ENCODE data around the gene HK1.
"Not testable (repeated sequence)": the region's sequence is repeated elsewhere in the genome, so short reads cannot be mapped to it uniquely, and the experiment has no call there.

Gene HK1

GRCh38 chr10:69426376-69426727 lies 148.1 kb downstream of the HK1 start:
- no peak for DNase-seq

DNA sequence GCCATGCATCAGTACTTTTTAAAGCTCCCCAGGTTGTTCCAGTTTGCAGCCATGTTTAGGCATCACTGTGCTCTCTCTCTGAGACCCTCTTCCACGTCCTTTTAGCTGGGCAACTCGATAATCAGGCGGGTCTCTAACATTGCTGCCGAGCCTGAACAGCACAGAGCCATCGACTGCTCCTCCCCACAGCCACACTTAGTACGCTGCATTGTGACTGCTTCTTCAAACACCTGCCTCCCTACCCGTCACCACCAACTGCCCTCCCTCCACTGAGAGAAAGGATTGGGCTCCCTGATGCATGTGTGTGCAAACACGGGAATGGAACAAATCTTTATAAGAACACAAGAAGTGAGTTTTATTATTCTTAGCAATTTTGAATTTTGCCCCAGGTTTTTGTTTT lies 149.9 kb downstream of the HK1 start:
- no peak for DNase-seq

DNA sequence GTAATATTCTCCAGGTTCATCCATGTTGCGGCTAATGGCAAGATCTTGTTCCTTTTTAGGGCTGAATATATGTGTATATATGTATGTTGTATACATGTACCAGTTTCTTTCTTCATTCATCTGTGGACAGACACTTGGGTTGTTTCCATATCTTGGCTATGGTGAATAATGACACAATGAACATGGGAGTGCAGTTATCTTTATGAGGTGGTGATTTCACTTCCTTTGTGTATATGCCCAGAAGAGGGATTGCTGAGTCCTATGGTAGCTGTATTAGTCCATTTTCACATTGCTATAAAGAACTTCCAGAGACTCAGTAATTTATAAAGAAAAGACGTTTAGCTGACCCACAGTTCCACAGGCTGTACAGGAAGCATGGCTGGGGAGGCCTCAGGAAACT lies 155.9 kb downstream of the HK1 start:
- no peak for DNase-seq

DNA sequence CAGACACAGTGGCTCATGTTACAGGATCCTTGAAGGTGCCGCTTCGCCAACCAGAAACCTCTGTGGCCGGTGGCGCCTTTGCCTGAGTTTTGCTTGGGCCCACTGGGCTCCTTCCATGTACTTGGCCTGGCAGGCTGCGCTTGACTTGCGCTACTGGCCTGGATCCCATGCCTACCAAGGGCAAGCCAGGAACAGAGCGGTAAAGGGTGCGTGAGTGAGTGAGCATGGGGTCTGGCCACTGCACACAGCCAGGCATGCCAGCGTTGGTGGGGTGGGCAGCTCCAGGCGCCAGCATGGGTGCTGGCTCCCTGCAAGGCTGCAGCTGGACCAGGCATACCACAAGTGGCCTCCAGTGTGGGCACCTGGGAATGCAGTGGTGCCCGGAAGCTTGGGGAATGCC lies 156.6 kb downstream of the HK1 start:
- no peak for DNase-seq

- no peak for DNase-seq
Measured at GRCh38 chr10:69435966-69436520, 157.7 kb downstream of the HK1 start.

- no peak for DNase-seq
Measured at GRCh38 chr10:69437321-69438259, 159.3 kb downstream of the HK1 start.

GRCh38 chr10:69438536-69439349 lies 160.4 kb downstream of the HK1 start:
- DNase-seq, result no peak

GRCh38 chr10:69439350-69439739 lies 161.0 kb downstream of the HK1 start:
- no peak for DNase-seq

- DNase-seq, result no peak
Measured at GRCh38 chr10:69439813-69440506, 161.7 kb downstream of the HK1 start.

GRCh38 chr10:69443354-69443753 lies 165.1 kb downstream of the HK1 start:
- DNase-seq, result no peak

- DNase-seq, result no peak
Measured at GRCh38 chr10:69445041-69445440, 166.7 kb downstream of the HK1 start.

- DNase-seq, result no peak
Measured at GRCh38 chr10:69446229-69446628, 167.9 kb downstream of the HK1 start.

- no peak for DNase-seq
Measured at GRCh38 chr10:69446650-69447151, 168.4 kb downstream of the HK1 start.

GRCh38 chr10:69449841-69450240 lies 171.5 kb downstream of the HK1 start:
- peak; percentile 43 for DNase-seq

DNA sequence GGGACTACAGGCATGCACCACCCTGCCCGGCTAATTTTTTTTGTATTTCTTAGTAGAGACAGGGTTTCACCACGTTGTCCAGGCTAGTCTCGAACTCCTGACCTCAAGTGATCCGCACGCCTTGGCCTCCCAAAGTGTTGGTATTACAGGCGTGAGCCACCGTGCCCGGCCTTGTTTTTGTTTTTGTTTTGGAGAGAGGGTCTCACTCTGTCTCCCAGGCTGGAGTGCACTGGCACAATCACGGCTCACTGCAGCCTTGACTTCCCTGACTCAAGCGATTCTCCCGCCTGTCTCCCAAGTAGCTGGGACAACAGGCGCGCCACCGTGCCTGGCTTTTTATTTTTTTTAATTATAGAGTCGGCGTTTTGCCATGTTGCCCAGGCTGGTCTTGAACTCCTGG lies 172.1 kb downstream of the HK1 start:
- DNase-seq, result not testable (repeated sequence)

DNA sequence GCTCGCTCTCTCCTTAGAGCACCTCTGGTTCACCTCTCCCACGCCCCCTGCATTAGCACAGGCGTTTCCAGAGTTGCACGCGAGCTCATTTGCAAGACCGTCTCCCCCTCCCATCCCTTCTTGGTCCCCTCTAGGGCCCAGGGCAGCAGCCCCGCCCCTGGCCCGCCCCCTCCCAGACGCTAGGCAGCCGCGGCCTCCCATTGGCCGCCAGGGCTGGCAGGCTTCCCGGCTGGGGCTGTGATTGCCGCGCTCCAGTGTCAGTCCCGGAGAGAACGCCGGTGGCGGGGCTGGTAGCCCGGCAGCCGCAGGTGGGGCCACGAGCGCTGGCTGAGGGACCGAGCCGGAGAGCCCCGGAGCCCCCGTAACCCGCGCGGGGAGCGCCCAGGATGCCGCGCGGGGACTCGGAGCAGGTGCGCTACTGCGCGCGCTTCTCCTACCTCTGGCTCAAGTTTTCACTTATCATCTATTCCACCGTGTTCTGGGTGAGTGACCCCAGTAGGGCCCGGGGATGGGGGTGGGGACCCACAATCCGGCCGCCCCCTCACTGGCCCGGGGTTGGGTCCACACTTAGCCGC lies 173.0 kb downstream of the HK1 start, which contains the start of gene TSPAN15:
Gene TSPAN15 (plus strand): TSS at position 257 of the 575 bp plus-strand sequence. CDS start 130 bp downstream, at position 387.
- peak; percentile 82 for DNase-seq
